Skin epidermis (tissue), 12 donors: ENCODE results near the gene CROCC2.

Experiments used
- H3K27ac ChIP-seq, 21 experiments: fragments of 200-600 bp; sonication (generic) in 11 of 21; one replicate each; pipeline ENCODE4 v1.5.0; 2020; ENCODE audit warnings: mild to moderate bottlenecking in 3 of 21, inconsistent platforms in 2 of 21, moderate library complexity in 2 of 21
- H3K4me3 ChIP-seq, 7 experiments: fragments of 200-600 bp; sonication (generic) in 2 of 7; one replicate each; pipeline ENCODE4 v1.5.0; 2020; ENCODE audit warnings: inconsistent platforms in 2 of 7, mild to moderate bottlenecking in 2 of 7, moderate library complexity in 1 of 7

The CROCC2 gene

DNA sequence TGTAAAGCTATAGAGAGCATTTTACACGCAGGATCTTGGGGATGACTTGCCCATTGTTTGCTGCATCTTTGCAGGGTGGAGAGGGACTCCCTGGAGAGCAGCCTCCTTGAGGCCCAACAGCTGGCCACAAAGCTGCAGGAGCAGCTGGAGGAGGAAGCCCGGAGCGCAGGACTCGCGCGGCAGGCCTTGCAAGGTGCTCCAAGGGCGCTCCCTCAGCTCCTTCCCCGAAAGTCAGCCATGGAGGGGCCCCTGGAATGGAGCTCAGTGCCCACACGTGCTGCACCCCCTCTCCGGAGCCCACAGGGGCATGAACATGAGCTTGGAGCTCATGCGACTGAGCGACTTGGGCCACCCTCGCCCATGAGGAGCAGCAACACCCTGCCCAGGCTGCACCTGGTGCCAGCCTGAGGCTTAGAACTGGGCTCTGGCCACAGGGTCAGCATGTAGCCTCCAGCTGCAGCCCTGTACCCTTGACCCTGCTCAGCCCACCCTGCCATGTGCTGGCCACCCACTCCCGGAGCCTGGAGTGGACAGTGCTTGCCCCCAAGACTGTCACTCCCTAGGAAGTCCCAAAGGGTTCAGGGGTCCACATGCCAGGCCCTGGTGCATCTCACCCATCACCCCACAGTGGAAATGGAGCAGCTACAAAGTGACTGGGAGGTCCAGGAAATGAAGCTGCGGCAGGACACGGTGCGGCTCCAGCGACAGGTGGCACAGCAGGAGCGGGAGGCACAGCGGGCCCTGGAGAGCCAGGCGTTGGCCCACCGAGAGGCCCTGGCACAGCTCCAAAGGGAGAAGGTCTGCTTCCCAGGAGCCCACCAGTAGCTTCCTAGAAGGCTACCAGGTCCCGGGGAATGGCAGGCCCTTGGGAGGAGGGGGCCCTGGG is 43.0 kb downstream of the CROCC2 start:
- Histone ChIP-seq H3K27ac (no peak overlapping the region), H3K4me3 (no peak overlapping the region)

DNA sequence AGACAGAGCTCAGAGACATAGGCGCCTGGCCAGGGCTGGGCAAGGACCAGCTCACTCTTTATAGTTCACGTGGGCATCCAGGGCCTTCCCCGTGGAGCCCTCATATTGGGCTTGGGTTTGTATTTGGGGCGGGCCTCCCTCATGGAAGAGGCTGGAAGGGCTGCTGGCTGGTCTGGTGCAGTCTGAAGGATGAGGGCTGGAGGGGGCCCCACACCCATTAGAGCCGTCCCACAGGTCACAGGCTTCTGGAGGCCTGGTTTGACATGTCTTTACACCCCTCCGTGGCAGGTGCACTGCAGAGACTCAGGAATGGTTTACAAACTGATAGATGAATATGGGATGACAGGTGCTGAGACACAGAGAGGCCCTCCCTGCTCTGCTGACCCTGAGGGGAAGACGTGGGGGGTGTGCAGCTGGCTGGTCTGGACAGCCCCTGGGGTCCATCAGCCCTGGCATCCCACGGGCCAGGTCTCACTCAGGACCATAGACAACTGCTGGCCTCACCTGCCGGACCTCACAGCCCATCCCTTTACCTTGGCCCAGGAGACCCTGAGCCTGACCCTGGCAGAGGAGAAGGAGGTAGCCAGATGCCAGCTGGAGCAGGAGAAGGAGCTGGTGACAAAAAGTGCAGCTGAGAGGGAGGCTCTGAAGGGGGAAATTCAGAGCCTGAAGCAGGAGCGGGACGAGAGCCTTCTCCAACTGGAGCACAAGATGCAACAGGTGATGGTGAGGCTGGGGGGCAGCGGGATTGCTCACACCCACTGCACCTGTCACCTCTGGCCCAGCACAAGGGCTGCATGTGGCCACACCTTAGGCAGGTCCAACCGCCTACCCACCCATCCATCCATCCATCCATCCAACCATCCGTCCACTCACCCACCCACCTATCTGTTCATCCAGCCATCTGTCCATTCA is 43.9 kb downstream of the CROCC2 start:
- no peak overlapping the region for H3K27ac ChIP-seq
- H3K4me3 ChIP-seq: no peak overlapping the region

DNA sequence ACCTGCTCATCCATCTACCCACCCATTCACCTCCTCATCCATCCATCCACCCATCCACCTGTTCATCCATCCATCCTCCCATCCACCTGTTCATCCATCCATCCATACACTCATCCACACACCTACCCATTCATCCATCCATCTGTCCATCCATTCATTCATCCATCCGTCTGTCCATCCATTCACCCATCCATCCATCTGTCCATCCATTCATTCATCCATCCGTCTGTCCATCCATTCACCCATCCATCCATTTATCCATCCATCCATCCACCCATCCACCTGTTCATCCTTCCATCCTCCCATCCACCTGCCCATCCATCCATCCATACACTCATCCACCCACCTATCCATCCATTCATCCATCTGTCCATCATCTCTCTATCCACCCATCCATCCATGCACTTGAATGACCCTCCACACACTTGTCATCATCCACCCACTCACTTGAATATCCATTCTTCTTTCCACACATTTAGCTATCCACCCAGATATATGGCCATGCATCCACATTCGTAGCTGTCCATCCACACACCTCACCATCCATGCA is 45.0 kb downstream of the CROCC2 start:
- no peak overlapping the region for H3K4me3 ChIP-seq
- H3K27ac ChIP-seq: no peak overlapping the region

DNA sequence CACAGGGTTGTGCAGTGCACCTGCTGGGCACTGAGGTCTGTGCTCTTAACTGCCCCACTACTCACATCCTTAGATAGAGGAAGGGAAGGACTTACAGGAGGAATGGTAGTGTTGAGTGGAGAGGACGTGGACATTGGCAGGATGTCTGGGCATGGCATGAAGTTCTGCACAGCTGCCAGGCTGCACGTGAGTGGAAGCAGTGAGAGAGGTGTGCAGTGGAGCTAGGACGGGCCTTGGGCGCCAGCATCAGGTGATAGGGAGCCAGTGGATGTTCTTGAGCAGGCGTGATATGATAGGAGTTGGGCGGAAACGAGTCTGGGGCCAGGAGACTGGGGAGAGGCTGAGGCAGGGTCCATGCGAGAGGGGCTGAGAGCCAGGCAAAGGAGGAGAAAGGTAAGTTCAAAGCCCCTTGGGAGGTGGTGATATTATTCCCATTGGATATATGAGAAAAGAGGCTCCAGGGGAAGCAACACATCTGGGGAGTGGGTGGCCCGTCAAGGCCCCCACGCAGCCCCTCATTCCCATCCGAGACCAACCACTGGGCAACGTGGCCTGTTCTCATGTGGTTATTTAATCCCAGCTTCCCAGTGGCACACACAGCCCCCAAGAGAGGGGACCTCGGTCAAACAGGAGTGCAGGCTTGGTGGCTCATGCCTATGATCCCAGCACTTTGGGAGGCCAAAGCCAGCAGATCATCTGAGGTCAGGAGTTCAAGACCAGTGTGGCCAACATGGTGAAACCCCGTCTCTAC is 46.5 kb downstream of the CROCC2 start:
- Histone ChIP-seq H3K27ac (no peak overlapping the region), H3K4me3 (no peak overlapping the region)

DNA sequence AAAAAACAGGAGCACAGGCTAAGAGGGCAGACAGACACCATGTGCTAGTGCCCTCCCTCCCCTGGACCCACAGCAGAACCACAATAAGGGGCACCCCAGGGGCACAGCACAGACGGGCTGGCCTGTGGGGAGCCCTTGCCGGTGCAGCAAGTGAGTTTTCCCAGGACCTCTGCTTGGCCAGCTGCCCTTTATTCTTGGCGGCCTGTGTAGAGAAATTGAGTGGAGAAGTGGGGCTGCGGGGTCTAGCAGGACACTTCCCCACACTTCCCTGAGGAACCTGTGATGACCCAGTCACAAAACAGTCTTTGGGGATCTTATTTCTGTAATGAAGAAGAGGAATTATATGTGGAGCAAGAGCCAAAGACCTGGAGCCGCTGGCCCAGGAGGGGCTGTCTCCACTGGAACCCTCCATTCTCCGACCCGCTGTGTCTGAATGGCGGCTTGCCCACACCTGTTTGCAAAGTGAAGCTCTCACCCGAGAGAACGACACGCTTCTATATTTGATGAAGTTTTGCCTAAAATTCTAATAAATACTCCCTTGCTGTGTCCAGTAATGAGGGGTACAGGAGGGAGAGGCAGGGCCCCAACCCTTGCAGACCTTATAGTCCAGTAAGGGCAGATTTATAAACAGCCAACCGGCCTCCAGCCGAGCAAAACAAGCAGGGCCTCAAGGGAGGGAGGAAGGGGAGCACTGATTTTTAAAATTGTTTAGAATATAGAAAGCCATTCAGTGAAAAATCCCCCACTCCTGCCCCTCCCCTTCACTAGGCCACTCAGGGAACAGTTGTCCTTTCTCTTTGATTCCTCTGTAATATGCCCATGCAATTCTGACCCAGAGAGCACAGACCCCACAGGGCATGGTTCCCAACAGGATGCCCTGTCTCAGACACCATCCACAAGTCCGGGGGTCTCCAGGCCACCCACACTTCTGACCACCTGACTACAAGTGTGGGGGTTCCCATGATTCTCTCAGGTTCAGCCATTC is 47.6 kb downstream of the CROCC2 start:
- Histone ChIP-seq H3K27ac (peak overlapping the region in 1 of 21 experiments; percentile 17), H3K4me3 (no peak overlapping the region)

DNA sequence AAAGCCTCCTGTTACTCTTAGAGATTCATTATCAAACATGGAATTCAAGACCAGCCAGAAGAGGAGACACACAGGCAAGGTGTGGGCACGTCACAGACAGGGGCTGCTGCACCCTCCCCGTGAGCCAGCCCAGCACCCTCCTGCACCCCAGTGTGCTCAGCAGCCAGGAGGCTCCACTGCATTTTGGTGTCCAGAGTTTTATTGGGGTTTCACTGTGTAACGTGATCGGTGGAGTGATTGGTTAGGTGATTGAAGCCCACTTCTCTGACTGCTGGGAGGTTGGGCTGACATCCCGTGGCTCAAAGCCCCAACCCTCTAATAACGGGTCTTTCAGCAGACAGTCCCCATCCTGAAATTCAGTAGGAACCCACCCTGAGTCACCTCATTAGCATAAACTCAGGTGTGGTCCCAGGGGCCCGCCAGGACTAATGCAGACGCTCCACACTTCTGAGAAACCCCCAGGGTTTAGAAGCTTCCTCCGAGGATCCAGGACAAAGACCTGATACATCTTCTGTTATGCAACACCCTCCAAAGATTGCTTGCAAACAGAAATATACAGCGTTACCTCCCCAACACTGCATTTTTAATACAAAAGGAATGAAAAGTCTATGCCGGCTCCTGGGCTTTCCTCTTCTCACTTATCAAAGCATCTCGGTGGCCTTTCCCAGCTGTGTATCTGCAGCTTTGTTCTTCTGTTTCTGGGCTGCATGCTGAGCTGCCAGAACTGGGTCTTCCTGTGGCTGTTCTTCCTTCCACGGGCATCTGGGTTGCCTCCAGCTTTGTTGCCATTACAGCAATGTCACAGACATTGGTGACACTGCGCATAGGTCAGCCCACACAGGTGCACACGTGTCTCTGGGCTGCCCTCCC is 48.5 kb downstream of the CROCC2 start:
- H3K4me3 ChIP-seq: no peak overlapping the region
- peak overlapping the region in 1 of 21 experiments; percentile 17 for H3K27ac ChIP-seq

DNA sequence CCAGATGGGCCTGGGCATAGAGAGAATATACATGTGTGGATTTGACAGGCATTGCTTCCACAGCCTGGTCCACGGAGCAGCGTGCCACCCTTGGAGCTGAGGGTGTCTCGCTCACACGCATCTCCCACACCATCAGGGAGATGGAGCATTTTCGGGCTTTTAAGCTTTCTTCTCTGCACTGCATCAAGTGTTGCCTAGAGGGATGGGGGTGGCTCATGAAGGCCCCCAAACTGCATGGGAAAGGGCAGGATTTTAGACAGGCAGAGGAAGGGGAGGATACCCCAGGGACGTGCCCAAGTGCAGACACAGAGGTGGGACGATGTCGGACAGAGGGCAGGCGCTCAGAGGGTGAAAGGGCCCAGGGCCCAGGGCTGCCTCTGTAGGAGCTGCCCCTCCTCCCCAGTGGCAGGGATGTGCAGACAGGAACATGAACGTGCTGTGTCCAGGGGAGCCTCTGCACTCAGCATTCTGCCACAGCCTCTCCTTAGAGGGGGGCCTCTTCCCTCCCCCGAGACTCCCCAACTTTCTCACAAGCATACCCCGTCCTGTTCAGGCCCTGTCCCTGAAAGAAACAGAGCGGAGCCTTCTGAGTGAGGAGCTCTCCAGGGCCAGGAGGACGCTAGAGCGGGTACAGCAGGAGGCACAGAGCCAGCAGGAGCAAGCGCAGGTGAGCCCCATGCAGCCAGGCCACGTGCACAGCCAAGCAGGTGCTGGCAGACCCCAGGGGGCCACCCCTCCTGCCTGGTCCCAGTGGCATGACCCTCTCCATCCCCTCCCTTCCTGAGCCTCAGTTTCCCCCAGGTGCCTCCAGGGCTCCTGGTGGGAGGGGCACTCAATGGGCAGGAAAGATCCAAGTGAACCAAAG is 49.4 kb downstream of the CROCC2 start:
- H3K4me3 ChIP-seq: no peak overlapping the region
- H3K27ac ChIP-seq: peak overlapping the region in 1 of 21 experiments; percentile 10

DNA sequence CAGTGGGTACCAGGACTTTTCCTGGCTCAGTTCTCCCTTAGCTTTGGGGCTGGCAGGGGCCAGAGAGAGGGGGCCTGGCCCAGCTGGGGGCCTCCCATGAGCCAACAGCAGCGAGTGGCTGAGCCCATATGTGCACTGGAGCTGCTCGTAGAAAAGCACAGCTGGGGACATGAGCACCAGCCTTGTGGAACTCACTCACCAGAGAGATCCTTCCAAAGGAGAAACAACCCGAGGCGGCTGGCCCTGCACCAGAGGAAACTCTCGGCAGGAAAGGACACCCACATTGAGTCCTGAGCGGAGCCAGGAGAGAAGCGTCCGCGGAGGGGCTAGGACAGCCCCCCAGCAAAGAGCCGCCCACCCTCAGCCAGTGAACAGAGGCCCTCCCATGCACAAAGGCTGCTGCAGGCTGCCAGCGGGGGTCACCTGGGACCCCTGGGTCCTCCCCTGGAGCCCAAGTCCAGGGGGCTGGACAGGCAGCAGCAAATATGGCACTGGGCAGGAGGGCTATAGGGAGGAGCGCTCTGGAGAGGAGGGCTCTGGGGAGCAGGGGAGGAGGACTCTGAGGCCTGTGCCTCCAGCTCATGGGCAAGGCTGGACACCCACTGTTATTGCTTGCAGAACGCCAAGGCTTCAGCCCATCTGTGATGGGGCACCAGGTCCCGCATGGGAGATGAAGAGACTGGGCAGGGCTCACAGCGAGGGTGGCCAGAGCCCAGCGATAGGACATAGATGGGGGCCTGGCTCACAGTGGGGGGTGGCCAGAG is 50.2 kb downstream of the CROCC2 start:
- peak overlapping the region in 2 of 21 experiments; percentile 10 to 61 for H3K27ac ChIP-seq
- H3K4me3 ChIP-seq: no peak overlapping the region

DNA sequence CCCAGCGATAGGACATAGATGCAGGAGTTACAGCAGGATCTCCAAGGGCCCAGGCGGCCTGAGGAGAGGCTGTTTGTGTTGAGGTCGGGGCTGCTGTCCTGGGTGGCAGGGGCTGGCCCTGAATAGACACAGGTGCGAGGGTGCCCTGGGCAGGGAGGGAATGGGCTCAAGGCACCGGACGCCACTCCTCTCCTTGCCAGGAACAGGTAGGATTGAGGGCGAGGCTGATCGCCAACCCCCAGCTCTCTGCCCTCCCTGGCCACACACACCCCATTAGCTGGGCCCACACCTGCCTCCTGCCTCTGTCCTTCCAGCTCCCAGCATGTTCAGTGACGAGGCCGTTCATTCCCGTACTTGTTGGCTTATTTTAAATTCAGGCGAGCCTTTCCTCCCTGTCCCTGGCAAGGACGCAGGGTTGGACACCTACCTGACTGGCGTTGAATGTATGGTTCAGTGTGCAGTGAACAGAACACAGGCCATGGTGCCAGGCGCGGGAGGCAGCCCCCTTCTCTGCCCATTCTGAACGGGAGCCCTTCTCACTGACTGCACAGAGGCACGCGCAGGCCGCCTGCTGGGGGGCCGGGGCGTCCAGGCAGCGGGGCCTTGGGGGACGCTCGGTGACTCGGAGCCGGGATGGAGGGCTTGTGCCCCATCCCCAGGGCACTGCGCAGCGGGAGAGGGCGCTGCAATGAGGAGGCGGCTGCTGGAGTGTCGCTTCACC is 51.0 kb downstream of the CROCC2 start:
- H3K27ac ChIP-seq: peak overlapping the region in 6 of 21 experiments; percentile 35 to 61 (median 52)
- H3K4me3 ChIP-seq: no peak overlapping the region

DNA sequence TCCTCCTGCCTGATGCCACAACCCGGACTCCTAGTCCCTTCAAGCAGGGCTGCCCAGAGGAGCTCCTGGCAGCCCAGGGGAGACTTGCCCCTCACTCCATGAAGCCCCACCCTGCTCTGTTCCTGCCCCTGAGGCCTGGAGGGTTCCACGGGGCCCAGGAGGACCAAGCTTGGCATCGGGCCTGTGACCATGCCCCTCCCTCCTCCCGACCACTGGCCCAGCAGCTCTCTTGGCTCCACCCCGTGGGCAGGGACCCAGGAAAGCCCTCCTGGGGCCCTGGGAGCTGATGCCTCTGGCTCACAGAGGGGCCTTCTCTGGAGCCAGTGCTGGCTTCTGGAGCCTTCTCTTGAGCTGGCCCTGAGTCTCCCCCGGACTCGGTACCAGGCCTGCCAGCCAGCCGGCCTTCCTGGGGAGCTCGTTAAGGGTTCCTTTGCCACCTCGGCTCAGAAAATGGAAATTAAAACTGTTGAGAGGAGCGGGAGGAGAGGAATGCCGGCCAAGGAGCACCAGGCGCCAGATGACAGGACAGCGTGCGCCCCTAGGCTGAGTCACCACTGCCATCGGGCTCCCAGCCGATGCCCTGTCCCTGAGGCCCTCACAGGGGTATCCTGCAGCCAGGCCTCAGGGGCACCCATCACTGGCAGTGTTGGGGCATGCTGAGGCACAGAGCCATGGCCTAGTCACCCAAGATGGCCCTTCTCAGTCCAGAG is 51.7 kb downstream of the CROCC2 start:
- peak overlapping the region in 10 of 21 experiments; percentile 12 to 69 (median 52) for H3K27ac ChIP-seq

DNA sequence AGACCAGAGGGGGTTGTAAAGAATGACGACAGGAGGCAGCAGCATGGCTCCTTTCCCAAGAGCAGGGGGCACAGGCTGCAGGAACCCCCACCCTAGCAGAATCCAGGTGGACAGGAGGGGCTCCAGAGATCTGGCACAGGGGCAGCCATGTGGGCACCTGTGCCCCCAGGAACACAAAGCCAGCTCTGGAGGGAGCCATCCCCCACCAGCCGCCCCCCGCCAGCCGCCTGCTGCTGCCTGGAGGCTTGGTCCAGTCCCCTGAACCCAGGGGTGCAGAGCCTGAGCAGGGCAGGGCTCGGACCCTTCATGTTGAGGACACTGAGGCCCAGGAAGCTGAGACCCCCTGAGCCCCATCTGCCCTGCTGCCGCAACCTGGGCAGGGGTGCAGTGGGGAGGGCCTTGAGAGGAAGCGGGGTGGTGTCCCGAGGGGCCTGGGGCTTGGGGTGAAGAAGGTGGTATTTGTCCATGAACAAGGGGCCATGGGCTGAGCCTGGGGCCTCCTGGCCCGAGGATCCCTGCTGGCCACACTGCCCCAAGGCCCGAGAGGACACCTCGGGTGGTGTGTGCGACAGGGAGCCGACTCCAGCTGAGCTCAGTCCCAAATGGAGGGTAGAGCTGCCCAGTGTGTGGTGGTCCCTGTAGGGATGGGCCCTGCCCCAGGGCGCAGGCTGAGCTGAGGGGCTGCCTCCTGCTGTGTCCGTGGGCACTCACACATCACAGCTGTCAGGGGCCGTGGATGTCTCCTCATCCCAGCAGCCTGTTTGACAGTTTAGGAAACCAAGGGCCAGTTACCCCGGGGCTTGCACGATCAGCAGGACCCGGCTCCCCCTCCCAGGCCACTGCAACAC is 52.5 kb downstream of the CROCC2 start:
- Histone ChIP-seq H3K27ac (peak overlapping the region in 9 of 21 experiments; percentile 5 to 71 (median 50)), H3K4me3 (no peak overlapping the region)

More for the DNA sequence above, 51.7 kb downstream of the CROCC2 start:
- no peak overlapping the region for H3K4me3 ChIP-seq

DNA sequence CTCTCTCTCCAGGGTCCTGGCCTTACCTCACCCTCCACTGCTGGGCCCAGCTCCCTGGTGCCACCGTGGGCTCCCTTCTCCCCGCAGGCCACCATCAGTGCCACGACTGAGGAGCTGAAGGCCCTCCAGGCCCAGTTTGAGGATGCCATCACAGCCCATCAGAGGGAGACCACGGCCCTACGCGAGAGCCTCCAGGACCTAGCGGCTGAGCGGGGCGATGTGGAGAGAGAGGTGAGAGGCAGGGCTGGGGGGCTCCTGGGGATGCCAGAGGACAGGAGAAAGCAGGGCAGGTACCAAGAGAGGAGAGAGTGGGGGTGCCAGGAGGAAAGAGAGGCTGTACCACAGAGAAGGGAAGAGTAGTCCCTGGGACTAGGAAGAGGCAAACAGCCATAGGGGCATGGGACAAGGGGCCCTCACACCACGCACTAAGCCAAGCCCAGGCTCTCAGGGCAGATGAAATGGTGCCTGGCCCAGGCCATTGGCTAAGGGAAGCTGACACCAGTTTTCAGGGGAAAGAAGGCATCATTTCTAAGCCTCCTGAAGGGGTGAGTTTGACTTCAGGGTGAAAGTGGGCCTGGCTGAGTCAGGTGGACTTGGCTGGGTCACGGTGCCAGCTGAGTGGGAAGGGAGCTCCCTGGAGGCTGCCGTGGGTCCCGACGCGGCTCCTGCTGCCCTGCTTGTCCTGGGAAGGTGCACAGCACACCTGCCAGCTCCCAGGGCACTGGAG is 53.2 kb downstream of the CROCC2 start:
- H3K4me3 ChIP-seq: no peak overlapping the region
- H3K27ac ChIP-seq: peak overlapping the region in 6 of 21 experiments; percentile 1 to 71 (median 62)

DNA sequence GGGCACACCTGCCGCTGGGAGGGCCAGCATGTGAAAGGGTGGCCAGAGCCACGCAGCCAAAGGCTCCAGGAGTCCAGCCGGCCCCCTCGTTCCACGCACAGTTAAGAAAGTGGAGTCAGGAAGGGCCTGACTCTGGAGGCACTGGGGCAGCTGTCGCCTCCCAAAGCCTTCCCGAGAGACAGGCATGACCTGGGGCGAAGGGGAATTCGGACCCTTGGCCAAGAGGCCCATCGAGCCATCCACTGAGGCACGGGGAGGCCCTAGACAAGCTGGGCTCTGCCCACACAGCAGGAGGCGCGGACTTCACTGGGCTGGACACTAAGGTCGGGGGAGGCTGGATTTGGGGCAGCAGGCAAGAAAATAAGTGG is 53.8 kb downstream of the CROCC2 start:
- H3K27ac ChIP-seq: peak overlapping the region in 12 of 21 experiments; percentile 26 to 77 (median 52)

More for the DNA sequence above, 53.8 kb downstream of the CROCC2 start:
- no peak overlapping the region for H3K4me3 ChIP-seq
